Measurements from ENCODE around the gene DYSF. TPM values are rescaled to one million over a fixed set of nuclear protein-coding genes. Genes with fewer than 3 reads are reported as not detected.
"Not testable (repeated sequence)": the region's sequence is repeated elsewhere in the genome, so short reads cannot be mapped to it uniquely, and the experiment has no call there.

DYSF gene
- total RNA-seq, 4 donors from 2014 or later, result 10.3 to 14.9 (median 14.4) TPM

DNA sequence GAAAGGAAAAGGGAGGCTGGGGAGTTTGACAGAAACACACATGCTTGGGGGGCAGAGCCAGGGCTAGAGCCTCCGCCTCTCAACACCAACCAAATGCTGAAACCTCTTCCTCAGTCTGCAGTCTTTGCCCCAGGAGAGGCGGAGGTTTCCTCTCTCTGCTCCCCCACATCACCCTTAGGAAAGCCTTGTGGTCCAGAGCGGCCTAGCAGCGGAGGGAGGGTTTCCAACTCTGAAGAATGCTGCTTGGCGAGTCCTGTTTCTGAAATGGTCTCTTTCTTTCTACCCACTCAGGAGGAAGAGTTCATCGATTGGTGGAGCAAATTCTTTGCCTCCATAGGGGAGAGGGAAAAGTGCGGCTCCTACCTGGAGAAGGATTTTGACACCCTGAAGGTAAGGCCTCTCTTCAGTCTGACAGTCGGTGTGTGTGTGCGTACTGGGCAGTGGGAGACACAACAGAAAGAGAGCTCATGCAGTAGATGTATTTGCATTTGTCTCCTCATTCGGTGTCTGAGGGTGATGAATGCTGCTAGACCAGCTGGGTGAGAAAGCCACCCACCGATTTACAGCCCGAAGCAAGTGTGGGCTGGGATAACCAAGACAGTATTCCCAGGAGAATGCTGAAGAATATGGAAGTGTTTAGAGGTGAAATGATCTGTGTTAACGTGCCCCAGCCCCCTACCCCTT, 190.5 kb downstream of the DYSF start:
- intact Hi-C loops (cut with DNase I), result no loop called here
- 86 to 89% methylated on average over 13 of the region's 13 CpGs for WGBS, 2 donors
- Histone ChIP-seq H3K36me3 (no peaks in the 10 kb centered on the region), H3K4me3 (replicated peaks in 1 of 3) (no peak overlapping the region), H3K4me1 (peaks cover 0 to 11% of the 10 kb centered on the region in 2 donors), H3K9me3 (no peaks in the 10 kb centered on the region), H3K27me3 (no peaks in the 10 kb centered on the region), H3K27ac (no peak overlapping the region)
- no peak for TF ChIP-seq POLR2A (IDR thresholded peaks at IDR 0.05)
- TF ChIP-seq, protein P1, sequence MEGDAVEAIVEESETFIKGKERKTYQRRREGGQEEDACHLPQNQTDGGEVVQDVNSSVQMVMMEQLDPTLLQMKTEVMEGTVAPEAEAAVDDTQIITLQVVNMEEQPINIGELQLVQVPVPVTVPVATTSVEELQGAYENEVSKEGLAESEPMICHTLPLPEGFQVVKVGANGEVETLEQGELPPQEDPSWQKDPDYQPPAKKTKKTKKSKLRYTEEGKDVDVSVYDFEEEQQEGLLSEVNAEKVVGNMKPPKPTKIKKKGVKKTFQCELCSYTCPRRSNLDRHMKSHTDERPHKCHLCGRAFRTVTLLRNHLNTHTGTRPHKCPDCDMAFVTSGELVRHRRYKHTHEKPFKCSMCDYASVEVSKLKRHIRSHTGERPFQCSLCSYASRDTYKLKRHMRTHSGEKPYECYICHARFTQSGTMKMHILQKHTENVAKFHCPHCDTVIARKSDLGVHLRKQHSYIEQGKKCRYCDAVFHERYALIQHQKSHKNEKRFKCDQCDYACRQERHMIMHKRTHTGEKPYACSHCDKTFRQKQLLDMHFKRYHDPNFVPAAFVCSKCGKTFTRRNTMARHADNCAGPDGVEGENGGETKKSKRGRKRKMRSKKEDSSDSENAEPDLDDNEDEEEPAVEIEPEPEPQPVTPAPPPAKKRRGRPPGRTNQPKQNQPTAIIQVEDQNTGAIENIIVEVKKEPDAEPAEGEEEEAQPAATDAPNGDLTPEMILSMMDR (IDR thresholded peaks at IDR 0.05), result no peak
- no peak for DNase-seq

DNA sequence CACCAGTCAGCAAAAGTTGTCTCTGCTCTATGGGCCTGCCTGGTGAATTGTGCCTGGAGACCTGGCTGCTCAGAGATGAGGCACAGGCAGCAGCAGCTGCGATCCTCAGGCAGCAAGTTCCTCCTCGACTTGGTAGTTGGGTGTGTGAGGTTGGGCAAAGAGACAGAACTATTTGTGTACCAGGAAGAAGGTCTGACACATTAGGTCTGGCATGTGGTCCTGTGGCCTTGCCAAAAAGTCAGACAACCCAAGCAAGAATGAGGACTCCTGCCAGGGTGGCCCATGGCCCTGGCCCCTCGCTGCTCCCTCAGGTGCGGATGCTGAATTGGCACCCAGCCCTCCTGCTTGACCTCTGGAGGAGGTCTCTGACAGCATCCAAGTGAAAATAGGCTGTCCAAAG, 192.7 kb downstream of the DYSF start:
- TF ChIP-seq POLR2A (IDR thresholded peaks at IDR 0.05), result no peak
- TF ChIP-seq, protein P1 (IDR thresholded peaks at IDR 0.05), result no peak
- 24 to 25% methylated on average over 4 of the region's 4 CpGs for WGBS, 2 donors
- H3K36me3 ChIP-seq, result no peaks in the 10 kb centered on the region
- H3K4me3 ChIP-seq (replicated peaks in 1 of 3), result no peak overlapping the region
- intact Hi-C loops (cut with DNase I), result no loop called here
- H3K4me1 ChIP-seq, result peaks cover 0 to 11% of the 10 kb centered on the region in 2 donors
- no peaks in the 10 kb centered on the region for H3K27me3 ChIP-seq
- no peak overlapping the region for H3K27ac ChIP-seq
- no peaks in the 10 kb centered on the region for H3K9me3 ChIP-seq
- peak; percentile 65 to 70 for DNase-seq

DNA sequence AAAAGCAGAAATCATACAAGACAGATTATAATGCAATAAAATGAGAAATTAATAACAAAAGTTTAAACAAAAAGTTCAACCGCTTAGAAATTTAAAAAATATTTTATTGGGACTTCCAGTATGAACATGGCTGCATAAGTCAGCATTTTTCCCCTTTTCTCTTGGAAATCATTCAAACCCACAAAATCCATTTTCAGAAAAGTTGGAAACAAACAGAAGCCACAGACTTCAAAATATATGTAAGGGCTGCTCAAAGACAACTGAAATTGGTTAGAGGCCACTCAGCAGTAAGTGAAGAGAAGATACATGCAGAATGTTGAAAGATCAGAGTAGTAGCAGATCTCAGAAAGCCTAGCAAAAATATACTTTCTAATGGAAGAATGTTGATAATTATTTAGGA, 194.0 kb downstream of the DYSF start:
- TF ChIP-seq, protein P1 (IDR thresholded peaks at IDR 0.05), result no peak
- no peak for TF ChIP-seq POLR2A (IDR thresholded peaks at IDR 0.05)
- no peaks in the 10 kb centered on the region for H3K36me3 ChIP-seq
- intact Hi-C loops (cut with DNase I), result no loop called here
- DNase-seq, result no peak
- no peak overlapping the region for H3K4me3 ChIP-seq (replicated peaks in 1 of 3)
- no peaks in the 10 kb centered on the region for H3K9me3 ChIP-seq
- peaks cover 0 to 11% of the 10 kb centered on the region in 2 donors for H3K4me1 ChIP-seq
- 80 to 88% methylated on average over 1 of the region's 1 CpG for WGBS, 2 donors
- H3K27me3 ChIP-seq, result no peaks in the 10 kb centered on the region
- no peak overlapping the region for H3K27ac ChIP-seq

DNA sequence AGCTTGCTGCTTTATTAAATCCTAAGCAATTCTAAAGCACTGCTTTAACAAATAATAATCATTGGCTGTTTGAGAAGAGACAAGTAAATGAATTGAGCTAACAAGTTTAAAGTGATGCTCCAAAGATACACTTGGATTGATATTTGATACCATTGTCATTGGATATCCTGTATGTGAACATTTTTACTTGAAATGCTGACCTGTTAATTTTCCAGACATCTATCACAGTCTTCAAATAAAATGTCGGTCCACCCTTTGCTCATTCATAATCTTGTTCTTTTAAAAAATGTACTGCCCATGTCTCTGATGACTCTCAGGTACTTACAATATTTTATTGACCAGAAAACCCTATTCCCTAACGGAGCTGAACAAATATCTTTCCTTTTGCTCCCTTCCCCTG, 202.1 kb downstream of the DYSF start:
- Histone ChIP-seq H3K27me3 (no peaks in the 10 kb centered on the region), H3K27ac (no peak overlapping the region), H3K36me3 (no peaks in the 10 kb centered on the region), H3K4me1 (no peaks in the 10 kb centered on the region), H3K4me3 (replicated peaks in 1 of 3) (no peak overlapping the region), H3K9me3 (no peaks in the 10 kb centered on the region)
- WGBS, 2 donors, result 95 to 97% methylated on average over 2 of the region's 2 CpGs
- intact Hi-C loops (cut with DNase I), result no loop called here
- no peak for TF ChIP-seq POLR2A (IDR thresholded peaks at IDR 0.05)
- TF ChIP-seq, protein P1 (IDR thresholded peaks at IDR 0.05), result no peak
- no peak for DNase-seq

DNA sequence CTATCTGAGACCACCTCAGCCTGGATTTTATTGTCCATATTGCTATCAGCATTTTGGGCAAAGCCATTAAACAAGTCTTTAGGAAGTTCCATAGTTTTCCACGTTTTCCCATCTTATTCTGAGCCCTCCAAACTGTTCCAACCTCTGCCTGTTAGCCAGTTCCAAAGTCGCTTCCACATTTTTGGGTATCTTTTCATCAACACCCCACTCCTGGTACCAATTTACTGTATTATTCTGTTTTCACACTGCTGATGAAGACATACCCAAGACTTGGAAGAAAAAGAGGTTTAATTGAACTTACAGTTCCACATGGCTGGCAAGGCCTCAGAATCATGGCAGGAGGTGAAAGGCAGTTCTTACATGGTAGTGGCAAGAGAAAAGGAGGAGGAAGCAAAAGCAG, 204.9 kb downstream of the DYSF start:
- H3K9me3 ChIP-seq; H3K36me3 ChIP-seq; H3K27me3 ChIP-seq; H3K4me1 ChIP-seq; H3K4me3 ChIP-seq (replicated peaks in 1 of 3); H3K27ac ChIP-seq; intact Hi-C loops (cut with DNase I); DNase-seq: not testable (repeated sequence)
- 62 to 67% methylated on average over 2 of the region's 2 CpGs for WGBS, 2 donors
